Activated T-helper 17 cell treated with anti-CD3 and anti-CD28 coated beads, Interleukin-2, amount 50 U/mL, for 72 hours (primary cell): ENCODE measurements around the gene DPP6. TPM values are rescaled to one million over a fixed set of nuclear protein-coding genes. Genes with fewer than 3 reads are reported as not detected.
"Not testable (repeated sequence)": the region's sequence is repeated elsewhere in the genome, so short reads cannot be mapped to it uniquely, and the experiment has no call there.

ENCODE experiments used
- ATAC-seq: fragments of 150-1000 bp; cut with Tn5 transposase; replicated peaks from 2 replicates; pipeline ENCODE4 v1.10.0; 2021; ENCODE audit warnings: mild to moderate bottlenecking, moderate library complexity
- H3K27ac Mint-ChIP-seq: one replicate; pipeline ENCODE4 v1.8.0; 2022; ENCODE audit warnings: mixed read lengths
- H3K27me3 Mint-ChIP-seq: one replicate; pipeline ENCODE4 v1.8.0; 2022; ENCODE audit warnings: mixed read lengths
- H3K36me3 Mint-ChIP-seq: one replicate; pipeline ENCODE4 v1.8.0; 2022; ENCODE audit warnings: low read depth, mild to moderate bottlenecking, mixed read lengths
- H3K4me1 Mint-ChIP-seq: one replicate; pipeline ENCODE4 v1.8.0; 2022; ENCODE audit warnings: mixed read lengths
- H3K4me3 Mint-ChIP-seq: one replicate; pipeline ENCODE4 v1.8.0; 2022; ENCODE audit warnings: mild to moderate bottlenecking, mixed read lengths
- H3K9me3 Mint-ChIP-seq: one replicate; pipeline ENCODE4 v1.8.0; 2022; ENCODE audit warnings: mixed read lengths
- total RNA-seq, 2 donors: library from RNA; stranded (reverse); gene quantifications; one replicate each; pipeline ENCODE4 v1.2.3, GENCODE V29; 2022

The DPP6 gene
- total RNA-seq, 2 donors from 2014 or later: not detected

GRCh38 chr7:154649434-154649833, 597.2 kb downstream of the DPP6 start:
- no peaks in the 10 kb centered on the region for H3K36me3 Mint-ChIP-seq
- peaks cover 3% of the 10 kb centered on the region for H3K9me3 Mint-ChIP-seq
- H3K27me3 Mint-ChIP-seq: no peaks in the 10 kb centered on the region
- no peak overlapping the region for H3K27ac Mint-ChIP-seq
- no peak overlapping the region for H3K4me3 Mint-ChIP-seq
- ATAC-seq: no peak
- no peaks in the 10 kb centered on the region for H3K4me1 Mint-ChIP-seq

- H3K9me3 Mint-ChIP-seq: peaks cover 3% of the 10 kb centered on the region
- no peak overlapping the region for H3K4me3 Mint-ChIP-seq
- H3K27ac Mint-ChIP-seq: no peak overlapping the region
- H3K27me3 Mint-ChIP-seq: no peaks in the 10 kb centered on the region
- no peak for ATAC-seq
- H3K36me3 Mint-ChIP-seq: no peaks in the 10 kb centered on the region
- no peaks in the 10 kb centered on the region for H3K4me1 Mint-ChIP-seq
Observed at GRCh38 chr7:154650275-154650674, 598.1 kb downstream of the DPP6 start.

- Mint-ChIP-seq H3K4me1 (no peaks in the 10 kb centered on the region), H3K9me3 (no peaks in the 10 kb centered on the region), H3K36me3 (no peaks in the 10 kb centered on the region), H3K27ac (no peak overlapping the region), H3K4me3 (no peak overlapping the region), H3K27me3 (no peaks in the 10 kb centered on the region)
- no peak for ATAC-seq
Observed at GRCh38 chr7:154651501-154651900, 599.3 kb downstream of the DPP6 start.

DNA sequence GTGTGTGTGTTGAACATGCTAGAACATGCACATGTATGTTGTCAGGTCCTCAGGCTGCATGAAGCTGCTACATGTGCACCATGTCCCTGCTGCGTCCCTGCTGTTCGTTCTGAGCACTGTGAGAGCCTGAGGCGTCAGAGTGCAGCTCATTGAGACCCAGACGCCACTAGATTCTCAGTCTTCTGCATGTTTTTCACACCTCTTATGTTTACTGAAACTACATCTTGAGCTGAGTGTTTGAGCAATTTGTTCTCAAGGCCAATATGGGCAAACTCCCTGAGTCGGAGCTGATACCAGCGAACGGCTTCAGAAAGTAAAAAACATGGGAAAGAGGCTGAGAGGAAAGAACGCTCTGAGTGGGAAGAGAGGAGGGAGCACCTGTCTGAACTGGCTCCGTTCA, 600.4 kb downstream of the DPP6 start:
- Mint-ChIP-seq H3K4me3 (no peak overlapping the region), H3K27me3 (no peaks in the 10 kb centered on the region), H3K27ac (no peak overlapping the region), H3K36me3 (no peaks in the 10 kb centered on the region), H3K9me3 (no peaks in the 10 kb centered on the region), H3K4me1 (no peaks in the 10 kb centered on the region)
- no peak for ATAC-seq

GRCh38 chr7:154653281-154653680, 601.1 kb downstream of the DPP6 start:
- Mint-ChIP-seq H3K27me3 (no peaks in the 10 kb centered on the region), H3K27ac (no peak overlapping the region), H3K36me3 (no peaks in the 10 kb centered on the region), H3K9me3 (peaks cover under 1% of the 10 kb centered on the region), H3K4me1 (no peaks in the 10 kb centered on the region), H3K4me3 (no peak overlapping the region)
- ATAC-seq: no peak

- no peaks in the 10 kb centered on the region for H3K4me1 Mint-ChIP-seq
- peak overlapping the region; percentile 19 for H3K4me3 Mint-ChIP-seq
- no peaks in the 10 kb centered on the region for H3K27me3 Mint-ChIP-seq
- no peaks in the 10 kb centered on the region for H3K36me3 Mint-ChIP-seq
- H3K27ac Mint-ChIP-seq: peak overlapping the region; percentile 75
- ATAC-seq: no peak
- H3K9me3 Mint-ChIP-seq: peaks cover 14% of the 10 kb centered on the region
Observed at GRCh38 chr7:154656618-154657017, 604.4 kb downstream of the DPP6 start.

DNA sequence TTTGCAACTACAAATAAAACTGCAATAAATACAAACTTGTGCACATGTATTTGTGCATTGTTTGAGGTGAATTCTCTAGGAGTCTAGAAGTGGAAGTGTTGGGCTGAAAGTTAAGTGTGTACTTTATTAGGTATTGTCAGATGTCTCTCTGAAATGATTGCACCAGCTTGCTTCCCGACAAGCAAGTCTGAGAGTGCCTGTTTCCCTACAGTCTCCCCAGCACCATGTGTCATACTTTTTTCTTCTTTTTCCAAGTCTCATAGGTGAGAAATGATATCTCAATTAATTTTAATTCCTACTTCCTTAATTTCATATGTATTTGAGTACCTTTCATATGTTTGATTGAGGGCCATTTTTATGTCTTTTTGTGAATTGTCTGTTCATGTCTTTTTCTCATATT, 614.6 kb downstream of the DPP6 start:
- H3K9me3 Mint-ChIP-seq: peaks cover 8% of the 10 kb centered on the region
- H3K27me3 Mint-ChIP-seq: no peaks in the 10 kb centered on the region
- no peak overlapping the region for H3K27ac Mint-ChIP-seq
- H3K4me3 Mint-ChIP-seq: no peak overlapping the region
- no peaks in the 10 kb centered on the region for H3K4me1 Mint-ChIP-seq
- H3K36me3 Mint-ChIP-seq: no peaks in the 10 kb centered on the region
- ATAC-seq: no peak

- Mint-ChIP-seq H3K27me3 (peaks cover 4% of the 10 kb centered on the region), H3K9me3 (peaks cover 3% of the 10 kb centered on the region), H3K27ac (no peak overlapping the region), H3K4me3 (no peak overlapping the region), H3K4me1 (no peaks in the 10 kb centered on the region), H3K36me3 (no peaks in the 10 kb centered on the region)
- ATAC-seq: no peak
Observed at GRCh38 chr7:154672659-154673415, 620.6 kb downstream of the DPP6 start.

GRCh38 chr7:154674191-154674590, 622.0 kb downstream of the DPP6 start:
- Mint-ChIP-seq H3K4me3 (no peak overlapping the region), H3K27ac (no peak overlapping the region), H3K9me3 (no peaks in the 10 kb centered on the region), H3K36me3 (no peaks in the 10 kb centered on the region), H3K27me3 (peaks cover 4% of the 10 kb centered on the region), H3K4me1 (no peaks in the 10 kb centered on the region)
- ATAC-seq: no peak

DNA sequence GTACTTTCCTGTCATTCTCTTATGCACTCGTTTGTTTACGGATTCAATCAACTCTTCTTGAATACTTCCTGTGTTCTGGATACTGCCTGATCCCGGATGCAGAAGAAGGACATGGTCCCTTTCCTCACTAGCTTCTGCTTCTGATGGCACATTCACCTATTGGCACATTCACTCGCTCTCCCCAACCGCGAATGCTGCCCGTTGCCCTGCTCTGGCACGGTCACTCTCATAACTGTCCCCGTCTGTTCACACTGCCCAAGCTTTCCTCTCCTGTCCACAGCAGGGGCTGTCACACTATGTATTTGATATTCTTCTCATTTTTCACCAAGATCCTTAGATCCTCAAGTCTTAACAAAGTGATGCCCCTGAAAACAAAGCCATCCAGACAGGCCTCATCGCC, 623.4 kb downstream of the DPP6 start:
- Mint-ChIP-seq H3K27me3 (peaks cover 4% of the 10 kb centered on the region), H3K9me3 (no peaks in the 10 kb centered on the region), H3K36me3 (no peaks in the 10 kb centered on the region), H3K4me1 (no peaks in the 10 kb centered on the region), H3K27ac (no peak overlapping the region), H3K4me3 (no peak overlapping the region)
- ATAC-seq: no peak

GRCh38 chr7:154676033-154676421, 623.8 kb downstream of the DPP6 start:
- H3K27ac Mint-ChIP-seq, H3K27me3 Mint-ChIP-seq, H3K4me3 Mint-ChIP-seq, H3K9me3 Mint-ChIP-seq, ATAC-seq, H3K36me3 Mint-ChIP-seq, H3K4me1 Mint-ChIP-seq: not testable (repeated sequence)

DNA sequence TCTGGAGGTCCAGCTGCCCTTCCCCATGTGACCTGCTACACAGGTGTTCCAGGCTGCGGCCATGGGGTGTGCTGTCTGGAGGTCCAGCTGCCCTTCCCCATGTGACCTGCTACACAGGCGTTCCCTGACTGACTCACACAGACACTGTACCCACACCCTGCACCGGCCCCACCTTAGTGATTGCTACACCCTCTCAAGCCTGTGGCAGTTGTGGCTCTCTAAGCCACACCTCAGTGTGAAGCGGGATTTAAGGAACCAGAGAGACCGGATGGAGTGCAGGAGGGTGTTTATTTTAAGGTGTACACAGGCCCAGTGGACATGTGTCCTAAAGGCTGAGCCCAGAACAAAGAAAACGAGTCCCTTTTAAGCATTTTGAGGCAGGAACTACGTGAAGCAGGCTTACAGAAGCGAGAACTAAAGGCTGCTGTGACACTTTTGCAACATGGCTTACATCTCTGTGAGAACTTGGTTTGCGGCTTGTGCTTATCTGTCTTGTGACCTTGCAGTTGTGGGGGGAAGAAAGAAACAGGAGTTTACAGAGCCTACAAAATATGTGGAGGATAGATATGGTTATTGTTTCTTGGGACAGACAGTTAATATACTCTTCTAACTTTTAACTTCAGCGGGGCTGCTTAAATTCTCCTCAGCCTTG, 624.4 kb downstream of the DPP6 start:
- Mint-ChIP-seq H3K9me3 (no peaks in the 10 kb centered on the region), H3K27me3 (peaks cover 4% of the 10 kb centered on the region), H3K27ac (no peak overlapping the region), H3K4me1 (no peaks in the 10 kb centered on the region), H3K4me3 (no peak overlapping the region), H3K36me3 (no peaks in the 10 kb centered on the region)
- ATAC-seq: no peak

- no peak overlapping the region for H3K27ac Mint-ChIP-seq
- H3K4me3 Mint-ChIP-seq: no peak overlapping the region
- no peaks in the 10 kb centered on the region for H3K4me1 Mint-ChIP-seq
Observed at GRCh38 chr7:154677454-154677853, 625.3 kb downstream of the DPP6 start.

DNA sequence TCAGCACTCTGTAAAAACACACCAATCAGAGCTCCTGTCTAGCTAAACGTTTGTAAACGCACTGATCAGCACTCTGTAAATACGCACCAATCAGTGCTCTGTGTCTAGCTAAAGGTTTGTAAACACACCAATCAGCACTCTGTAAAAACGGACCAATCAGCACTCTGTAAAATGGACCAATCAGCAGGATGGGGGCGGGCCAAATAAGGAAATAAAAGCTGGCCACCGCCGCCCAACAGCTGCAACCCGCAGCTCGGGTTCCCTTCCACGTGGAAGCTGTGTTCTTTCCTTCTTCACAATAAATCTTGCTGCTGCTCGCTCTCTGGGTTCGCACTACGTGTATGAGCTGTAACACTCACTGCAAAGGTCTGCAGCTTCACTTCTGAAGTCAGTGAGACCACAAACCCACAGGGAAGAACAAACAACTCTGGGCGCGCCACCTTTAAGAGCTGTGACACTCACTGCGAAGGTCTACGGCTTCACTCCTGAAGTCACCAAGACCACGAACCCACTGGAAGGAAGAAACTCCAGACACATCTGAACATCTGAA, 625.9 kb downstream of the DPP6 start:
- H3K9me3 Mint-ChIP-seq: not testable (repeated sequence)

More at GRCh38 chr7:154677454-154677853, 625.3 kb downstream of the DPP6 start:
- Mint-ChIP-seq H3K36me3 (no peaks in the 10 kb centered on the region), H3K9me3 (no peaks in the 10 kb centered on the region), H3K27me3 (peaks cover 4% of the 10 kb centered on the region)
- no peak for ATAC-seq

GRCh38 chr7:154679379-154680053, 627.3 kb downstream of the DPP6 start:
- Mint-ChIP-seq H3K4me1 (no peaks in the 10 kb centered on the region), H3K4me3 (no peak overlapping the region), H3K27ac (no peak overlapping the region), H3K27me3 (no peaks in the 10 kb centered on the region), H3K9me3 (no peaks in the 10 kb centered on the region), H3K36me3 (no peaks in the 10 kb centered on the region)
- no peak for ATAC-seq

More for the DNA sequence above, 625.9 kb downstream of the DPP6 start:
- H3K36me3 Mint-ChIP-seq, H3K4me1 Mint-ChIP-seq, H3K27ac Mint-ChIP-seq, H3K4me3 Mint-ChIP-seq, ATAC-seq, H3K27me3 Mint-ChIP-seq: not testable (repeated sequence)
